ENCODE data around the gene CRIP1. TPM values are rescaled to one million over a fixed set of nuclear protein-coding genes. Genes with fewer than 3 reads are reported as not detected.
A peak's percentile ranks its signal among the peaks of the same experiment; 100 is the strongest.

The CRIP1 gene
- total RNA-seq, 1 donor from 2014 or later = 112 TPM

GRCh38 chr14:105447651-105448640 is 38.7 kb upstream of the CRIP1 start:
- Mint-ChIP-seq H3K36me3 (ENCODE audit: low read depth) (peaks cover 26% of the 10 kb centered on the region), H3K4me3 (no peak overlapping the region), H3K4me1 (no peaks in the 10 kb centered on the region), H3K9me3 (no peaks in the 10 kb centered on the region), H3K27me3 (no peaks in the 10 kb centered on the region), H3K27ac (no peak overlapping the region)
- CTCF ChIA-PET = interaction anchor here (1.3 to 2.7 kb wide), 4 partner anchors 33 to 80 kb away, joined by 3 to 18 read pairs (median 4); no protein-coding TSS in a partner anchor
- POLR2A ChIA-PET = interaction anchor here (0.7 kb wide), 1 partner anchor 50 kb away, joined by 3 read pairs; no protein-coding TSS in a partner anchor
- intact Hi-C loops (cut with micrococcal nuclease) = loop anchor here (1.0 kb wide), 3 partner anchors 41 to 80 kb away; no protein-coding TSS in a partner anchor
- TF ChIP-seq CTCF (IDR thresholded peaks at IDR 0.05) = no peak
- DNase-seq = no peak
- no peak for ATAC-seq (ENCODE audit: low read depth)

GRCh38 chr14:105448706-105449111 is 38.0 kb upstream of the CRIP1 start:
- peak; percentile 63 for DNase-seq
- peak; percentile 20 for TF ChIP-seq CTCF (IDR thresholded peaks at IDR 0.05)
- no peak overlapping the region for H3K4me3 Mint-ChIP-seq
- H3K4me1 Mint-ChIP-seq = no peaks in the 10 kb centered on the region
- H3K36me3 Mint-ChIP-seq (ENCODE audit: low read depth) = peaks cover 25% of the 10 kb centered on the region
- H3K9me3 Mint-ChIP-seq = no peaks in the 10 kb centered on the region
- H3K27ac Mint-ChIP-seq = no peak overlapping the region
- intact Hi-C loops (cut with micrococcal nuclease) = loop anchor here (1.0 kb wide), 3 partner anchors 41 to 80 kb away; no protein-coding TSS in a partner anchor
- H3K27me3 Mint-ChIP-seq = no peaks in the 10 kb centered on the region
- ChIA-PET POLR2A (interaction anchor here (0.7 kb wide), 1 partner anchor 51 kb away, joined by 3 read pairs; no protein-coding TSS in a partner anchor), CTCF (interaction anchor here (1.3 to 2.7 kb wide), 4 partner anchors 32 to 80 kb away, joined by 3 to 18 read pairs (median 4); no protein-coding TSS in a partner anchor)
- ATAC-seq (ENCODE audit: low read depth) = peak; percentile 97

DNA sequence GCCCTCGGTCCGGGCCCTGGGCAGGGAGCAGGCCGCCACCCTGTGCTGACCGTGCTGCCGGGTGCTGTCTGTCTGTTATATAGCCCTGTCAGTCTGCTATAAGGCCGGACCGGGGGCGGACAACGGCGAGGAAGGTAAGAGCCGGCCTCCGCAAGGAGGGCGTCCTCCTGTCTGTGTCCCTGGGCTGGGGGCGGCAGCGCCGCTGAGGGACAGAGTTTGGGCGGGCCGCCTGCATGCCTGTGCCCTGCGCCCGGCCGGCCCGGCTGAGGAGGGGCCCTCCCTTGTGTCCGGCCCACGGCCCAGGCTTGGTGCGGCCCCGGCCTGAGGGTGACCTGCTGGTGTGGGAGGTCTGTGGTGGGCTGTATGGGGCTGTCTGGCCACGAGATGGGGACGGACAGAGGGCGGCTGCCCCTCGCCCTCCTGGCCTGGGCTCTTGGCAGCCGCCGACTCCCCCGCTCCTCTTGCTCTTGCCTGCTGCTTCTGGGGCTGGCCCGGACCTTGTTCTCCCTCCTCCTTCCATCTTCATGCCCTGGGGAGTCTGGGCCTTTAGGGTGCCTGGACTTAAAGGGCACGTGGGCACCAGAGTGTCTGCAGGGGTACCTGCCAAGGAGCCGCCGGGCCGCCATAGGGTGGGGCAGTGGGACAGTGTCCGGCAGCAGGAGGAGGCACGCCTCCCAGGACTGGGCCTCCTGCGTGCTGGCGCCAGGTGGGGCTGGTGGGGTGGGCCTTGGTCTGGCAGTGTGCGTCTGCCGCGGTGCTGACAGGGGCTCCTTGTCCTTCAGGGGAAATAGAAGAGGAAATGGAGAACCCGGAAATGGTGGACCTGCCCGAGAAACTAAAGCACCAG is 37.2 kb upstream of the CRIP1 start:
- POLR2A ChIA-PET = no interaction called here
- Mint-ChIP-seq H3K27me3 (no peaks in the 10 kb centered on the region), H3K9me3 (no peaks in the 10 kb centered on the region), H3K4me1 (no peaks in the 10 kb centered on the region), H3K27ac (no peak overlapping the region), H3K36me3 (ENCODE audit: low read depth) (peaks cover 25% of the 10 kb centered on the region), H3K4me3 (no peak overlapping the region)
- TF ChIP-seq CTCF (IDR thresholded peaks at IDR 0.05) = no peak
- intact Hi-C loops (cut with micrococcal nuclease) = no loop called here
- CTCF ChIA-PET = no interaction called here
- DNase-seq (no peak), ATAC-seq (ENCODE audit: low read depth) (no peak)

DNA sequence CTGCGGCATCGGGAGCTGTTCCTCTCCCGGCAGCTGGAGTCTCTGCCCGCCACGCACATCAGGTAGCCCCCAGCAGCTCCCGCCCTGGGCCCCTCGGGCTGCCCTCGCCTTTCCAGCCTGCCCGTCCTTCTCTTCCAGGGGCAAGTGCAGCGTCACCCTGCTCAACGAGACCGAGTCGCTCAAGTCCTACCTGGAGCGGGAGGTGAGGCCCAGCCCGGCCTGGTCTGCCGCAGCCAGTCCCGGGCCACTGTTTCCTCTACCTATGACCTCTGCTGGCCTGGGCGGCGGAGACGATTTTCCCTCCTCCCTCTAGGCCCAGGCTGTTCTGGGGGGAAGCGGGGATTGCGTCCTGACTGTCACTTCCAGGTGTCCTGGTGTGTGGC is 36.6 kb upstream of the CRIP1 start:
- no peak for TF ChIP-seq CTCF (IDR thresholded peaks at IDR 0.05)

More for the DNA sequence above, 36.6 kb upstream of the CRIP1 start:
- H3K27ac Mint-ChIP-seq = no peak overlapping the region
- H3K4me3 Mint-ChIP-seq = no peak overlapping the region
- ChIA-PET CTCF (no interaction called here), POLR2A (no interaction called here)
- ATAC-seq (ENCODE audit: low read depth) (no peak), DNase-seq (no peak)
- peaks cover 27% of the 10 kb centered on the region for H3K36me3 Mint-ChIP-seq (ENCODE audit: low read depth)
- no peaks in the 10 kb centered on the region for H3K4me1 Mint-ChIP-seq
- intact Hi-C loops (cut with micrococcal nuclease) = no loop called here
- H3K9me3 Mint-ChIP-seq = no peaks in the 10 kb centered on the region
- H3K27me3 Mint-ChIP-seq = no peaks in the 10 kb centered on the region
